Lower leg skin (tissue), 4 donors: Measurements from ENCODE around the gene SLC25A10. TPM values are rescaled to one million over a fixed set of nuclear protein-coding genes. Genes with fewer than 3 reads are reported as not detected.

Experiments
- DNase-seq, 2 donors: peaks; one replicate each; pipeline ENCODE4 v3.0.0-alpha.2; 2019; ENCODE audit warnings: low spot score in 2 of 2
- H3K4me3 ChIP-seq: fragments of 200-600 bp; sonication (generic); 2 replicates; pipeline ENCODE4 v1.5.1; 2017; ENCODE audit warnings: mild to moderate bottlenecking, low read depth; ENCODE audit not compliant: poor library complexity, severe bottlenecking
- POLR2A ChIP-seq, 2 donors: fragments of 450-650 bp; IDR thresholded peaks; one replicate each; pipeline ENCODE4 v1.6.1; 2016 to 2017; ENCODE audit warnings: antibody characterized with exemption in 2 of 2, mild to moderate bottlenecking in 1 of 2, moderate library complexity in 1 of 2
- WGBS, 2 donors: methylation state at CpG; one replicate each; pipeline ENCODE4 v1.1.5; 2018; 5-methylcytosine and 5-hydroxymethylcytosine counted together
- intact Hi-C: fragments of 100-400 bp; cut with DNase I; formaldehyde crosslinking; loops from one replicate; pipeline ENCODE4 v1.15.0; 2023; ENCODE audit warnings: low total_unique reads
- total RNA-seq, 4 donors: library from RNA; depleted of rRNA; stranded (reverse); fragments of >200 nt; gene quantifications; one replicate each; pipeline ENCODE4 v1.1.0, GENCODE V29; 2016
- TF ChIP-seq, protein P1 (sequence below), 3 donors: fragments of 450-650 bp; IDR thresholded peaks; one replicate each; pipeline ENCODE4 v1.5.1; 2016; ENCODE audit warnings: antibody characterized with exemption in 3 of 3, mild to moderate bottlenecking in 3 of 3, moderate library complexity in 2 of 3

Gene SLC25A10, protein sequence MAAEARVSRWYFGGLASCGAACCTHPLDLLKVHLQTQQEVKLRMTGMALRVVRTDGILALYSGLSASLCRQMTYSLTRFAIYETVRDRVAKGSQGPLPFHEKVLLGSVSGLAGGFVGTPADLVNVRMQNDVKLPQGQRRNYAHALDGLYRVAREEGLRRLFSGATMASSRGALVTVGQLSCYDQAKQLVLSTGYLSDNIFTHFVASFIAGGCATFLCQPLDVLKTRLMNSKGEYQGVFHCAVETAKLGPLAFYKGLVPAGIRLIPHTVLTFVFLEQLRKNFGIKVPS
- 10 to 100 TPM; 23.4 to 30.6 (median 25.9) TPM for total RNA-seq

DNA sequence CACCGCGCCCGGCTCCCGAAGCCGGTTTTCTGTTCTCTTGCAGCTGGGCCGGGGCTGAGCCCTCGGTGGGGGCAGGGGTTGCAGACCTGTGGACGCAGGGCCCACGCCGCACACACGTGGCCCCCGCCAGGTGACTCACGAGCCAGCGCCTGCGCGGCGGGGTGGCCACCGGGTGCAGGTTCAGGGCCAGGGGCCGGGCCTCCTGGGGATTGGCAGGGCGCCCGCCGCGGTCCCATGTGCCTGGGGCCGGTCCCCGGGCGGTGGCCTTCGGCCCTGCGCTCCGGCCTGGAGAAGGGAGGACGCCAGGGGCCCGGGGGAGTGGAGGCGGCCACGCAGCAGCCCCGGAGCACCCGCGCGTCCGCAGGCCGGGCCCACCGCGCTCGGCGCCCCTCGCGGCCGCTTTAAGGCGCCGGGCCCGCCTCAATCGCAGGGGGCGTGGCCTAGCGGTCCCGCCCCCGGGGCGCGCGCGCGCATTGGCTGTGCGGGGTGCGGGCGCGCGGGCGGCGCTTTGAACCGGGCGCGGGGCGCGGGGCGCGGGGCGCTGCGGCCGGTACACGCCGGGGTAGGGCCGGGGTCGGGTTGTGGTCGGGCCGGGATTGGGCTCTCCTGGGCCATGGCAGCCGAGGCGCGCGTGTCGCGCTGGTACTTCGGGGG is at the start of gene SLC25A10:
Gene SLC25A10, plus strand, starts transcription at position 471 of the 654 bp plus-strand sequence. Its CDS starts 143 bp downstream, at position 614.
- WGBS, 2 donors, result 0 to 2% methylated on average over 10 to 29 of the region's 89 CpGs
- intact Hi-C loops, result no loop called here
- no peak for TF ChIP-seq POLR2A (IDR thresholded peaks at IDR 0.05)
- TF ChIP-seq, protein P1, sequence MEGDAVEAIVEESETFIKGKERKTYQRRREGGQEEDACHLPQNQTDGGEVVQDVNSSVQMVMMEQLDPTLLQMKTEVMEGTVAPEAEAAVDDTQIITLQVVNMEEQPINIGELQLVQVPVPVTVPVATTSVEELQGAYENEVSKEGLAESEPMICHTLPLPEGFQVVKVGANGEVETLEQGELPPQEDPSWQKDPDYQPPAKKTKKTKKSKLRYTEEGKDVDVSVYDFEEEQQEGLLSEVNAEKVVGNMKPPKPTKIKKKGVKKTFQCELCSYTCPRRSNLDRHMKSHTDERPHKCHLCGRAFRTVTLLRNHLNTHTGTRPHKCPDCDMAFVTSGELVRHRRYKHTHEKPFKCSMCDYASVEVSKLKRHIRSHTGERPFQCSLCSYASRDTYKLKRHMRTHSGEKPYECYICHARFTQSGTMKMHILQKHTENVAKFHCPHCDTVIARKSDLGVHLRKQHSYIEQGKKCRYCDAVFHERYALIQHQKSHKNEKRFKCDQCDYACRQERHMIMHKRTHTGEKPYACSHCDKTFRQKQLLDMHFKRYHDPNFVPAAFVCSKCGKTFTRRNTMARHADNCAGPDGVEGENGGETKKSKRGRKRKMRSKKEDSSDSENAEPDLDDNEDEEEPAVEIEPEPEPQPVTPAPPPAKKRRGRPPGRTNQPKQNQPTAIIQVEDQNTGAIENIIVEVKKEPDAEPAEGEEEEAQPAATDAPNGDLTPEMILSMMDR (IDR thresholded peaks at IDR 0.05), result peak in 1 of 3 donors; percentile 28
- peak within 1 kb of the TSS; percentile 43 for H3K4me3 ChIP-seq
- peak in 1 of 2 donors; percentile 91 for DNase-seq

DNA sequence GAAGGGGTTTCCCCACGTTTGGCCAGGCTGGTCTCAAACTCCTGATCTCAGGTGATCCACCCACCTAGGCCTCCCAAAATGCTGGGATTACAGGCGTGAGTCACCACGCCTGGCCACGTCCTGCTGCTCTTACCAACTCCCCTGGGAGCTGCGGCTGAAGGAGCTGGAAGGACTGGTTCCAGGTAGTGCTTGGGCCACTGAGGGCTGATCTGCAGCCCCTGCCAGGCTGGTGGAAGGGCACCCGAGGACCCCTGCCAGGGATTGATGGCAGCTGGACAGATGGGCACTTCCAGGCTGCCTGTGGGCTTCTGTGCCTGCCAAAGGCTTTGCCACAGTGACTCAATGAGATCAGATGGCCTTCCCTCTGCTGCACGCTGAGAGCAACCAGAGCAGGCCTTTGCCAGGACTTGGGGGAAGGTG is 48.0 kb upstream of the SLC25A10 start:
- 69 to 71% methylated on average over 6 to 7 of the region's 7 CpGs for WGBS, 2 donors
- no peak for DNase-seq
- intact Hi-C loops, result no loop called here

GRCh38 chr17:81665205-81666091 is 46.6 kb upstream of the SLC25A10 start:
- DNase-seq, result no peak
- H3K4me3 ChIP-seq, result peak overlapping the region; percentile 91
- intact Hi-C loops, result no loop called here
- WGBS, 2 donors, result 56 to 60% methylated on average over 24 to 30 of the region's 30 CpGs
- TF ChIP-seq, protein P1 (IDR thresholded peaks at IDR 0.05), result no peak
- no peak for TF ChIP-seq POLR2A (IDR thresholded peaks at IDR 0.05)

More for the DNA sequence above, 48.0 kb upstream of the SLC25A10 start:
- no peak overlapping the region for H3K4me3 ChIP-seq
- TF ChIP-seq, protein P1 (IDR thresholded peaks at IDR 0.05), result no peak
- TF ChIP-seq POLR2A (IDR thresholded peaks at IDR 0.05), result no peak

- 0 to 1% methylated on average over 8 to 16 of the region's 16 CpGs for WGBS, 2 donors
- DNase-seq, result no peak
- peak overlapping the region; percentile 91 for H3K4me3 ChIP-seq
- intact Hi-C loops, result no loop called here
- TF ChIP-seq, protein P1 (IDR thresholded peaks at IDR 0.05), result no peak
- TF ChIP-seq POLR2A (IDR thresholded peaks at IDR 0.05), result no peak
These were observed 46.1 kb upstream of the SLC25A10 start for GRCh38 chr17:81666092-81666341.

DNA sequence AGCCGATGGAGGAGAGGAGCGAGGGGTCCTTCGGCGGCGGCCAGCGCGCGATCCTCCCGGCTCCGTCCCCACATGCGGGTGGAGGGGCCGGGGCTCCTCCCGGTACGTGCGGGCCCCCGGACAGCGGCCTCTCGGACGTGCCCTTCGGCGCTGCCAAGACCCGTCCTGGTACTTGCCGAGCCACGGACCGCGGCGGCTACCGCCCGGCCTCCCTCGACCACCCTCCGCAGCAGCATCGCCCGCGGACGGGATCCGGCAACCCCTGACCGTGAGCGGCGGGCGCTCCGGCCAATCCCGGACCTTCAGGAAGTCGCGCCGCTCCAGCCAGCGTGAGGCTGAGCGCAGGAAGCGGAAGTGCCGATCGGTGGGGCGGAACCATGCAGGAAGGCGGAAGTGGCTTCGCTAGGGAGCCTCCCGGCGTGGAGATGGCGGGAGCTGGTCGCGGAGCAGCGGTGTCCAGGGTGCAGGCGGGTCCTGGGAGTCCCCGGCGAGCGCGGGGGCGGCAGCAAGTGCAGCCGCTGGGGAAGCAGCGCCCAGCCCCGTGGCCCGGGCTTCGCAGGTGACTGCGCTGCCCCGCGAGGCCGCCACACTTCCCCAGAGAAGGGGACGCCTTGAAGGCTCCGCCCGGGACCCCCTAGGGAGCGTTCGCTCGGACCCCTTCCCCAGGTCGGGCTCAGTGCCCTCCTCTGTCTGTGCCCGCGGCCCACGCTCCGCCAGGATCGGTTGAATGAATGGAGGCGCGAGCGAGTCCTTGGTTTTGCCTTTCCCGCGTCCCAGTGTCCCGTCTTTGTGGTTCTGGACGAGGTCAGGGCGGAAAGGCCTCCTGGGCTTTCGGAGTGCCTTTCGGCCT is 45.5 kb upstream of the SLC25A10 start, which contains the start of the genes CCDC137 and OXLD1:
Gene CCDC137, plus strand, starts transcription at position 396 of the 850 bp plus-strand sequence. Its CDS starts 30 bp downstream, at position 426.
Gene OXLD1, minus strand, starts transcription at position 264 of the 850 bp plus-strand sequence. Its CDS starts 28 bp downstream, at position 236.
- 0 to 1% methylated on average over 45 to 73 of the region's 96 CpGs for WGBS, 2 donors

More for the DNA sequence above, 45.5 kb upstream of the SLC25A10 start, which contains the start of the genes CCDC137 and OXLD1:
- intact Hi-C loops, result no loop called here
- DNase-seq, result peak; percentile 93 to 99
- TF ChIP-seq, protein P1 (IDR thresholded peaks at IDR 0.05), result no peak
- TF ChIP-seq POLR2A (IDR thresholded peaks at IDR 0.05), result peak in 1 of 2 donors; percentile 23
- H3K4me3 ChIP-seq, result peak within 1 kb of the TSS; percentile 91
